AG04450 (cell line): ENCODE data around the gene PRSS57. TPM values are rescaled to one million over a fixed set of nuclear protein-coding genes. Genes with fewer than 3 reads are reported as not detected.

Experiments
- CTCF ChIA-PET: fragments of 300-600, 350-600 bp; formaldehyde crosslinking; extraction: SDS; loops from one replicate; lab custom pipeline; 2022; ENCODE audit warnings: antibody characterized with exemption, inconsistent platforms; lab: Charles Lee
- POLR2A ChIA-PET: fragments of 350-600 bp; formaldehyde crosslinking; extraction: SDS; loops from one replicate; lab custom pipeline; 2021; ENCODE audit warnings: antibody characterized with exemption, inconsistent platforms; lab: Yijun Ruan, JAX
- DNase-seq: peaks from one replicate; pipeline ENCODE4 v3.0.0-alpha.2; 2011; ENCODE audit warnings: low read depth, low spot score
- H3K27ac ChIP-seq: one replicate; pipeline ENCODE4 v1.5.1; 2012; ENCODE audit warnings: low read depth, low read length, control low read depth
- H3K27me3 ChIP-seq: one replicate; pipeline ENCODE4 v1.6.0; 2012; ENCODE audit warnings: low read length; ENCODE audit not compliant: control insufficient read depth, insufficient read depth
- H3K4me3 ChIP-seq: 2 replicates; pipeline ENCODE4 v1.5.1; 2011; ENCODE audit warnings: mild to moderate bottlenecking, low read depth, low read length, control low read depth
- H3K9me3 ChIP-seq: 2 replicates; pipeline ENCODE4 v1.5.1; 2012; ENCODE audit warnings: low read length; ENCODE audit not compliant: control insufficient read depth, insufficient read depth
- polyA plus RNA-seq: library from polyadenylated mRNA; depleted of rRNA; stranded (reverse); fragments of >200 nt; gene quantifications from 2 replicates; pipeline ENCODE4 v1.2.3, GENCODE V29; 2011
- TF ChIP-seq, protein P1 (sequence below): IDR thresholded peaks from 2 replicates; pipeline ENCODE4 v1.5.1; 2011; ENCODE audit warnings: low read depth, low read length, control low read depth, inconsistent platforms

The PRSS57 gene
- polyA plus RNA-seq, 1 experiment: not detected

DNA sequence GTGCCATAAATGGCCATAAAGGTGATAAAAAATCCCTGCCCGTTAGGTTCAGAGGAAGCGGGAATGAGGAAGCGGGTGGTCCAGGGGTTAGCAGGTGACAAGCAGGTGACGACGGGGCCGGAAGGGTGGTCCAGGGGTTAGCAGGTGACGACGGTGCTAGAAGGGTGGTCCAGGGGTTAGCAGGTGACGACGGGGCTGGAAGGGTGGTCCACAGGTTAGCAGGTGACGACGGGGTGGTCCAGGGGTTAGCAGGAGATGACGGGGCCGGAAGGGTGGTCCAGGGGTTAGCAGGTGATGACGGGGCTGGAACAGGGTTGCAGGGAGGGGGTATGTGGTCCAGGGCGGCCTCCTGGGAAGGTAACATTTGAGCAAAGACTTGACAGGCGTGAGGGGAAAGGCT is 6.3 kb downstream of the PRSS57 start:
- TF ChIP-seq, protein P1, sequence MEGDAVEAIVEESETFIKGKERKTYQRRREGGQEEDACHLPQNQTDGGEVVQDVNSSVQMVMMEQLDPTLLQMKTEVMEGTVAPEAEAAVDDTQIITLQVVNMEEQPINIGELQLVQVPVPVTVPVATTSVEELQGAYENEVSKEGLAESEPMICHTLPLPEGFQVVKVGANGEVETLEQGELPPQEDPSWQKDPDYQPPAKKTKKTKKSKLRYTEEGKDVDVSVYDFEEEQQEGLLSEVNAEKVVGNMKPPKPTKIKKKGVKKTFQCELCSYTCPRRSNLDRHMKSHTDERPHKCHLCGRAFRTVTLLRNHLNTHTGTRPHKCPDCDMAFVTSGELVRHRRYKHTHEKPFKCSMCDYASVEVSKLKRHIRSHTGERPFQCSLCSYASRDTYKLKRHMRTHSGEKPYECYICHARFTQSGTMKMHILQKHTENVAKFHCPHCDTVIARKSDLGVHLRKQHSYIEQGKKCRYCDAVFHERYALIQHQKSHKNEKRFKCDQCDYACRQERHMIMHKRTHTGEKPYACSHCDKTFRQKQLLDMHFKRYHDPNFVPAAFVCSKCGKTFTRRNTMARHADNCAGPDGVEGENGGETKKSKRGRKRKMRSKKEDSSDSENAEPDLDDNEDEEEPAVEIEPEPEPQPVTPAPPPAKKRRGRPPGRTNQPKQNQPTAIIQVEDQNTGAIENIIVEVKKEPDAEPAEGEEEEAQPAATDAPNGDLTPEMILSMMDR: no peak
- no peaks in the 10 kb centered on the region for H3K27me3 ChIP-seq
- DNase-seq: no peak
- CTCF ChIA-PET: no interaction called here
- peaks cover 12% of the 10 kb centered on the region; the same call in 1 of the 2 replicates for H3K9me3 ChIP-seq
- H3K27ac ChIP-seq: no peak overlapping the region
- POLR2A ChIA-PET: no interaction called here
- no peak overlapping the region for H3K4me3 ChIP-seq

DNA sequence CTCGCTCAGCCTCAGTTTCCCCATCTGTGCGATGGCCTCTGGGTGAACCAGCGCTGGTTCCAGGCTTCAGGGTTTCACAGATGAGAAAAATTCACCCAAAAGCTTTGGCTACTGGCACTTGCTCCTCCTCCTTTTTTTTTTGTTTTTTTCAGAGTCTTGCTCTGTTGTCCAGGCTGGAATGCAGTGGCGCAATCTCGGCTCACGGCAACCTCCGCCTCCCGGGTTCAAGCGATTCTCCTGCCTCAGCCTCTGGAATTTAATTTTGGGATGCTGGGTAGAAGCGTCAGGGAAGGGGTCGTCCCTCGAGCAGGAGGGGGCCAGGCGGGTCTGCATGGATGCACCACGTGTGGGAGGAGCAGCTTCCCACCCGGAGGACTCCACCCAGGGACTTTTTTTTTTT is 7.0 kb downstream of the PRSS57 start:
- H3K27me3 ChIP-seq: no peaks in the 10 kb centered on the region
- no peak overlapping the region for H3K27ac ChIP-seq
- no peak overlapping the region for H3K4me3 ChIP-seq
- TF ChIP-seq, protein P1: no peak
- peaks cover 12% of the 10 kb centered on the region; the same call in 1 of the 2 replicates for H3K9me3 ChIP-seq
- CTCF ChIA-PET: no interaction called here
- DNase-seq: no peak
- POLR2A ChIA-PET: interaction anchor here (0.6 to 0.8 kb wide), 2 partner anchors 9 to 1605 kb away, joined by 3 to 5 read pairs; no protein-coding TSS in a partner anchor

DNA sequence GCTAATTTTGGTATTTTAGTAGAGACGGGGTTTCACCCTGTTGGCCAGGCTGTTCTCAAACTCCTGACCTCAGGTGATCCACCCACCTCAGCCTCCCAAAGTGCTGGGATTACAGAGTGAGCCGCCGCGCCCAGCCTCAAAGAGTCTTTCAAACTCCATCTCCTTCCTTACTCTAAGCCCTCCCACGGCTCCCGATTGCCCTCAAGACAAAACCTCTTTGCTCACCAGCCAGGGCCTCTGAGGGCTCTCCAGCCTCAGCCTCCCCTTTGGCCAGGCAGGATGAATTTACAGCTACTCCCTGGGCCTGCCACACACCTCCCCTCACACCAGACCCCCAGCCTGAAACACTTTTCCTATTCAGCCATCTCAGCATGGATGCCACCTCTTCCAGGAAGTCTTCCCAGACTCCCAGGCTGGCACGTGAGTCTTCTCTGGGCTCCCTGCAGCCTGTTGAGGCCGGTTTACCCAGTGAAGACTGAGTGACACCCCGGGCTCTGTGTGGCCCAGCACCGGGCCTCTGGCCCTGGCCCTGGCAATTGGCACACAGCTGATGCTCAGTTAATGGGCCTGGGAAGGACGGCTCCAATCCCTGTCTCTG is 7.6 kb downstream of the PRSS57 start:
- POLR2A ChIA-PET: interaction anchor here (0.6 to 0.8 kb wide), 2 partner anchors 8 to 1606 kb away, joined by 3 to 5 read pairs; no protein-coding TSS in a partner anchor
- CTCF ChIA-PET: no interaction called here
- DNase-seq: no peak
- TF ChIP-seq, protein P1: no peak
- Histone ChIP-seq H3K27me3 (no peaks in the 10 kb centered on the region), H3K9me3 (peaks cover 12% of the 10 kb centered on the region; the same call in 1 of the 2 replicates), H3K4me3 (no peak overlapping the region), H3K27ac (no peak overlapping the region)

DNA sequence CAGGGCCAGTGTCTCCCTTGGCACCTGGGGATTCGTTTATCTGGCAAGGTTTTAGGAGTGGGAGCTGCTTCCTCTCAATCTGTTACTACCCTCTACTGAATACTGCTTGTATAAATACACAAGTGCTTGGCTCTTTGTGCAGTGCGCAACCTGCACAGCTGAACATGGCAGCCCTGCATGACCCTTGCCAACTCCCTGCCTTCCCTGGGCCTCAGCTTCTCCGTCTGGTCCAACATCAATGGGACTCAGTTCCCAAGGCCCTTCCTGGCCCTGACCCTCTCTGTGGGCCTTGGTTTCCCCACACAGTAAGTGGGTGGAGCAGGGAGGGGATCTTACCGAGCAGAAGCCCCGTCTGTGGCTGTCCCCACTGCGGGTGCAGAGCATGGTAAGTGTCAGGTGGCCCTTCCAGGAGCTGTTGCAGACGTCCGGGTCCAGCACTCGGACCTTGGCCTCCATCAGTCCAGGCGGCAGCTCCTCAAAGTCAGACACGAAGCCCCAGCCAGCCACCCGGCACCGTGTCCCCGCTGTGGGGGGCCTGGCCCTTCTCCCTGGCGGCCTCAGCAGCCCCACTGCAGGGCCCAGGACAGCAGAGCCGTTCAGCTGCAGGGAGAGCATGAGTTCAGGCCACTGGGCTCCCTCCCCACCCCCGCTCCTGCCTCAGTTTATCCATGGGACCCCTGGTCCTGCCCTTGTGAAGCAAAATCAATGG is 8.5 kb downstream of the PRSS57 start:
- DNase-seq: no peak
- no peak overlapping the region for H3K27ac ChIP-seq
- TF ChIP-seq, protein P1: no peak
- H3K9me3 ChIP-seq: peaks cover 12% of the 10 kb centered on the region; the same call in 1 of the 2 replicates
- ChIA-PET POLR2A (no interaction called here), CTCF (no interaction called here)
- H3K27me3 ChIP-seq: no peaks in the 10 kb centered on the region
- no peak overlapping the region for H3K4me3 ChIP-seq

DNA sequence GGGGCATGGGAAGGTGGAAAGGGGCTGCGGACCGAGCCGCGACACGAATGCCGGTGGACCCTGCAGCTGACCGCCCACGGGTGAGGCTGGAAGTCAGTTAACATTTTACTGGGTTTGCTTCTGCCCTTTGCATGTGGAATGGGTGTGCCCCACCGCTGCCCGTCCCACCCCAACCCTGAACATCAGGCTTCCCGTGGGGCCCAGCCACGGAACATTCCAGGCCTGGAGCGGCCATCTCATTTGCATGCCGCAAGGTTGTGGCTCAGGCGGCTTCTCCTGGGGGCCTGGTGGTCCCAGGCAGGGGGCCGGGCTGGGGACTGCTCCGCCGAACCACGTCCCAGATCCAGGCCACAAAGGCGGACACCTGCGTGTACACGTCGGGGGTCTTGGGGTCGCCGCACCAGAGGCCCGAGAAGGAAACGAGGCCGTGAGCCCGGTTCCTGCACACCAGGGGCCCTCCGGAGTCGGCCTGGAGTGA is 9.8 kb downstream of the PRSS57 start:
- no peak overlapping the region for H3K27ac ChIP-seq
- DNase-seq: no peak
- TF ChIP-seq, protein P1: no peak
- no peaks in the 10 kb centered on the region for H3K27me3 ChIP-seq
- H3K4me3 ChIP-seq: no peak overlapping the region
- peaks cover 12% of the 10 kb centered on the region; the same call in 1 of the 2 replicates for H3K9me3 ChIP-seq
- CTCF ChIA-PET: no interaction called here
- POLR2A ChIA-PET: no interaction called here
